Thyroid gland (tissue), 4 donors: Measurements from ENCODE around the gene COBLL1. TPM values are rescaled to one million over a fixed set of nuclear protein-coding genes. Genes with fewer than 3 reads are reported as not detected.

Experiments
- DNase-seq, 2 donors: peaks; one replicate each; pipeline ENCODE4 v3.0.0-alpha.2; 2019
- H3K27ac ChIP-seq, 3 donors: fragments of 200-600 bp; sonication (generic); 1 replicate in 2 of 3; 2 replicates in 1 of 3; pipeline ENCODE4 v1.5.1; 2016 to 2019; ENCODE audit warnings: mild to moderate bottlenecking in 1 of 3, moderate library complexity in 1 of 3
- H3K27me3 ChIP-seq: fragments of 200-600 bp; sonication (generic); one replicate; pipeline ENCODE4 v1.5.1; 2019
- H3K36me3 ChIP-seq, 2 donors: fragments of 200-600 bp; sonication (generic); one replicate each; pipeline ENCODE4 v1.5.1; 2016 to 2019
- H3K4me1 ChIP-seq, 2 donors: fragments of 200-600 bp; sonication (generic); one replicate each; pipeline ENCODE4 v1.5.1; 2017 to 2019
- H3K4me3 ChIP-seq, 3 donors: fragments of 200-600 bp; sonication (generic); replicated peaks in 1 of 3; 1 replicate in 2 of 3; 2 replicates in 1 of 3; pipeline ENCODE4 v1.5.1; 2016; ENCODE audit warnings: mild to moderate bottlenecking in 1 of 3
- H3K9me3 ChIP-seq: fragments of 200-600 bp; sonication (generic); one replicate; pipeline ENCODE4 v1.5.1; 2017
- POLR2A ChIP-seq, 2 donors: fragments of 450-650 bp; IDR thresholded peaks; one replicate each; pipeline ENCODE4 v1.6.1; 2017; ENCODE audit warnings: antibody characterized with exemption in 2 of 2, mild to moderate bottlenecking in 2 of 2, moderate library complexity in 1 of 2
- WGBS, 2 donors: methylation state at CpG; one replicate each; pipeline ENCODE4 v1.1.5; 2017; 5-methylcytosine and 5-hydroxymethylcytosine counted together
- intact Hi-C: fragments of 100-400 bp; cut with DNase I; formaldehyde crosslinking; loops from one replicate; pipeline ENCODE4 v1.15.1; 2023
- total RNA-seq, 4 donors: library from RNA; depleted of rRNA; stranded (reverse); fragments of >200 nt; gene quantifications; one replicate each; pipeline ENCODE4 v1.2.3, GENCODE V29; 2016
- TF ChIP-seq, protein P1 (sequence below), 6 experiments: fragments of 200-600 bp in 3 of 6; fragments of 450-650 bp in 3 of 6; sonication (generic) in 3 of 6; IDR thresholded peaks; one replicate each; pipeline ENCODE4 v1.5.1; 2016 to 2019; ENCODE audit warnings: antibody characterized with exemption in 6 of 6, mild to moderate bottlenecking in 2 of 6, inconsistent platforms in 1 of 6, moderate library complexity in 1 of 6

Gene COBLL1
- total RNA-seq, 4 donors from 2014 or later = 41.8 to 90.8 (median 76.9) TPM

GRCh38 chr2:164808776-164809175, 32.8 kb downstream of the COBLL1 start:
- intact Hi-C loops = no loop called here
- peak overlapping the region in 2 of 3 donors; percentile 23 to 69 for H3K27ac ChIP-seq
- no peaks in the 10 kb centered on the region for H3K27me3 ChIP-seq
- H3K36me3 ChIP-seq = no peaks in the 10 kb centered on the region
- WGBS, 2 donors = 2 to 16% methylated on average over 1 of the region's 1 CpG
- no peaks in the 10 kb centered on the region for H3K9me3 ChIP-seq
- TF ChIP-seq, protein P1, sequence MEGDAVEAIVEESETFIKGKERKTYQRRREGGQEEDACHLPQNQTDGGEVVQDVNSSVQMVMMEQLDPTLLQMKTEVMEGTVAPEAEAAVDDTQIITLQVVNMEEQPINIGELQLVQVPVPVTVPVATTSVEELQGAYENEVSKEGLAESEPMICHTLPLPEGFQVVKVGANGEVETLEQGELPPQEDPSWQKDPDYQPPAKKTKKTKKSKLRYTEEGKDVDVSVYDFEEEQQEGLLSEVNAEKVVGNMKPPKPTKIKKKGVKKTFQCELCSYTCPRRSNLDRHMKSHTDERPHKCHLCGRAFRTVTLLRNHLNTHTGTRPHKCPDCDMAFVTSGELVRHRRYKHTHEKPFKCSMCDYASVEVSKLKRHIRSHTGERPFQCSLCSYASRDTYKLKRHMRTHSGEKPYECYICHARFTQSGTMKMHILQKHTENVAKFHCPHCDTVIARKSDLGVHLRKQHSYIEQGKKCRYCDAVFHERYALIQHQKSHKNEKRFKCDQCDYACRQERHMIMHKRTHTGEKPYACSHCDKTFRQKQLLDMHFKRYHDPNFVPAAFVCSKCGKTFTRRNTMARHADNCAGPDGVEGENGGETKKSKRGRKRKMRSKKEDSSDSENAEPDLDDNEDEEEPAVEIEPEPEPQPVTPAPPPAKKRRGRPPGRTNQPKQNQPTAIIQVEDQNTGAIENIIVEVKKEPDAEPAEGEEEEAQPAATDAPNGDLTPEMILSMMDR (IDR thresholded peaks at IDR 0.05) = no peak
- DNase-seq = no peak
- H3K4me1 ChIP-seq = peaks cover 32 to 35% of the 10 kb centered on the region in 2 donors
- H3K4me3 ChIP-seq = no peak overlapping the region

DNA sequence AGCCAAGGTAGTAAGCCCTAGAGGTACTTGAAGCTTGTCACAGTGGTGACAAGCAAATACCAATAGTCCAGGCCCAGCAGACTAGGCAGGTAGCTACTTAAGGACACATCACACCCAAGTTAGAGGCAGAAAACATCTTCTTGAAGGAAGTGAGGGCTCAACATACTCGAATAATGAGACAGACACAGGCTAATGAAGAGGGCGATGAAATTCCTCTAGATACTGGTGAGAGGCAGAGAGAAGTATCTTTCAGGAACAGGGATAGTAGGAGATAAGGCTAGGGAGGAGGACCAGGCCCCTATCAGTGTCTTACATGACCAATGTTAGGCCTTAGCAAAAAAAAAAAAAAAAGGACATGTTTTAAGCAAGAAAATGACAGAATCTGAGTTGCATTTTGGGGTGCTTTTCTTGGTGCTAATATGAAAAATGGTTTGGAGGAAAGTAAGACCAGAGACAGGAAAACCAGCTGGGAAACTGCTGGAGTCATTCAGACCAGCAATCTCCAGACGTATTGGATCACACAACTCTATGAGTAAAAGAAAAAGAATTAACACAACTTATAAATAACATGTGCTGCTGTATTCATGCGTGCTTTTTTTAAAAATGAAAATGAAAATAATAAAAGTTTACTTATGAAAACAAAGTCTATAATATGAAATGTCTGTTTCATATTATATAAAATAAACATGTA, 37.7 kb downstream of the COBLL1 start:
- Histone ChIP-seq H3K36me3 (no peaks in the 10 kb centered on the region), H3K27me3 (no peaks in the 10 kb centered on the region), H3K4me1 (peaks cover 9 to 13% of the 10 kb centered on the region in 2 donors), H3K9me3 (no peaks in the 10 kb centered on the region), H3K27ac (no peak overlapping the region), H3K4me3 (no peak overlapping the region)
- no peak for TF ChIP-seq POLR2A (IDR thresholded peaks at IDR 0.05)
- TF ChIP-seq, protein P1 (IDR thresholded peaks at IDR 0.05) = no peak
- 82 to 84% methylated on average over 4 of the region's 4 CpGs for WGBS, 2 donors
- intact Hi-C loops = no loop called here
- DNase-seq = no peak

GRCh38 chr2:164802095-164802707, 39.4 kb downstream of the COBLL1 start:
- no peak for DNase-seq
- no peak overlapping the region for H3K27ac ChIP-seq
- 58 to 77% methylated on average over 1 of the region's 1 CpG for WGBS, 2 donors

DNA sequence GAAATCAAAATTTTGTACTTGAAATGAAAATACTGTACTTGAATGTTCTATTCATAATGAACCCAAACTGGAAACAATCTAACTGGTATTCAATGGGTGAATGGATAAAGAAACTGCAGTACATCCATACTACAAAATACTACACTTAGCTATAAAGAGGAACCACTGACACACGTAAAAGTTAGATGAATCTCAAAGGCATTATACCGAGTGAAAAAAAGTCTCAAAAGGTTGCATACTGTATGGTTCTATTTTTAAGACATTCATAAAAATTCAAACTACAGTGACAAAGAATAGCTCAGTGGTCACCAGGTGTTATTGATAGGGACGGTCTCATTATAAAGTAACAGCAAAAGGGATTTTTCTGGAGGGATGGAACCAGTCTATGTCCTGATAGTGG, 41.1 kb downstream of the COBLL1 start:
- H3K4me1 ChIP-seq = peaks cover 10 to 11% of the 10 kb centered on the region in 2 donors
- no peak for DNase-seq
- no peak overlapping the region for H3K4me3 ChIP-seq
- no peak overlapping the region for H3K27ac ChIP-seq
- intact Hi-C loops = no loop called here
- TF ChIP-seq, protein P1 (IDR thresholded peaks at IDR 0.05) = no peak
- no peak for TF ChIP-seq POLR2A (IDR thresholded peaks at IDR 0.05)
- 90 to 96% methylated on average over 3 of the region's 3 CpGs for WGBS, 2 donors
- no peaks in the 10 kb centered on the region for H3K36me3 ChIP-seq
- no peaks in the 10 kb centered on the region for H3K27me3 ChIP-seq
- H3K9me3 ChIP-seq = no peaks in the 10 kb centered on the region

More at GRCh38 chr2:164802095-164802707, 39.4 kb downstream of the COBLL1 start:
- H3K4me3 ChIP-seq = no peak overlapping the region
- TF ChIP-seq POLR2A (IDR thresholded peaks at IDR 0.05) = no peak
- TF ChIP-seq, protein P1 (IDR thresholded peaks at IDR 0.05) = no peak
- intact Hi-C loops = no loop called here
- no peaks in the 10 kb centered on the region for H3K9me3 ChIP-seq
- H3K27me3 ChIP-seq = no peaks in the 10 kb centered on the region
- no peaks in the 10 kb centered on the region for H3K36me3 ChIP-seq
- H3K4me1 ChIP-seq = peaks cover 7 to 11% of the 10 kb centered on the region in 2 donors

DNA sequence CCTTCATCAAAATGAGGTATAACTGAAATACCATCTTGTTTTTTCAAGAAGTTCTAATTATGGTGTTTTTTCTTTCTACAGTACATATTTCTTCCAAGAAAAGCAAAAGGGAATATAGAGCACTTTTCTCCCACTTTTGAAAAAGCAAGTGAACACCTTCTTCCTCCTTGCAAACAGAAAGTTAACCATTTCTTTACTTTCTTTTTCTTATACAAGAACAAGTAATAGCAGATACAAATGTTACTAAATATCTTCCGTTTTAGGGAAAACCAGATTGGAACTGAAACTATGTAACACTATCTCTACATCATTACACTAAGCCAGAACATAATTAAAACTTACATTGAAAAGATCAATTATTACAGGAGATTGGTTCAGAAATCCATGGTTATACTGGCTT, 44.0 kb downstream of the COBLL1 start:
- no peaks in the 10 kb centered on the region for H3K36me3 ChIP-seq
- TF ChIP-seq POLR2A (IDR thresholded peaks at IDR 0.05) = no peak
- TF ChIP-seq, protein P1 (IDR thresholded peaks at IDR 0.05) = no peak
- H3K27ac ChIP-seq = no peak overlapping the region
- no peak for DNase-seq
- WGBS, 2 donors = 82 to 83% methylated on average over 1 of the region's 1 CpG
- intact Hi-C loops = no loop called here
- no peak overlapping the region for H3K4me3 ChIP-seq
- H3K27me3 ChIP-seq = no peaks in the 10 kb centered on the region
- H3K9me3 ChIP-seq = no peaks in the 10 kb centered on the region
- peaks cover 27 to 32% of the 10 kb centered on the region in 2 donors for H3K4me1 ChIP-seq
